Activated CD4-positive, alpha-beta T cell treated with anti-CD3 and anti-CD28 coated beads, Interleukin-2, amount 10 ng/mL, durations not matched to agents 24 days and 14 days (primary cell): ENCODE measurements around the gene GRID2. TPM values are rescaled to one million over a fixed set of nuclear protein-coding genes. Genes with fewer than 3 reads are reported as not detected.

ENCODE experiments used
- DNase-seq: peaks from one replicate; pipeline ENCODE4 v3.0.0; 2022
- H3K27ac Mint-ChIP-seq: one replicate; pipeline ENCODE4 v1.8.0; 2022; ENCODE audit warnings: mild to moderate bottlenecking, mixed read lengths
- H3K27me3 Mint-ChIP-seq: one replicate; pipeline ENCODE4 v1.8.0; 2022; ENCODE audit warnings: mixed read lengths
- H3K36me3 Mint-ChIP-seq: one replicate; pipeline ENCODE4 v1.8.0; 2022; ENCODE audit warnings: low read depth, mild to moderate bottlenecking, mixed read lengths
- H3K4me1 Mint-ChIP-seq: one replicate; pipeline ENCODE4 v1.8.0; 2021; ENCODE audit warnings: mixed read lengths
- H3K4me3 Mint-ChIP-seq: one replicate; pipeline ENCODE4 v1.8.0; 2022; ENCODE audit warnings: mild to moderate bottlenecking, moderate library complexity, mixed read lengths
- H3K9me3 Mint-ChIP-seq: one replicate; pipeline ENCODE4 v1.8.0; 2021; ENCODE audit warnings: mixed read lengths
- intact Hi-C: fragments of 100-400 bp; cut with micrococcal nuclease; formaldehyde crosslinking; loops from one replicate; pipeline ENCODE4 v1.15.1; 2023
- total RNA-seq: library from RNA; stranded (reverse); gene quantifications from 2 replicates; pipeline ENCODE4 v1.2.3, GENCODE V29; 2022

GRID2 gene
- total RNA-seq, 1 donor from 2014 or later: not detected

DNA sequence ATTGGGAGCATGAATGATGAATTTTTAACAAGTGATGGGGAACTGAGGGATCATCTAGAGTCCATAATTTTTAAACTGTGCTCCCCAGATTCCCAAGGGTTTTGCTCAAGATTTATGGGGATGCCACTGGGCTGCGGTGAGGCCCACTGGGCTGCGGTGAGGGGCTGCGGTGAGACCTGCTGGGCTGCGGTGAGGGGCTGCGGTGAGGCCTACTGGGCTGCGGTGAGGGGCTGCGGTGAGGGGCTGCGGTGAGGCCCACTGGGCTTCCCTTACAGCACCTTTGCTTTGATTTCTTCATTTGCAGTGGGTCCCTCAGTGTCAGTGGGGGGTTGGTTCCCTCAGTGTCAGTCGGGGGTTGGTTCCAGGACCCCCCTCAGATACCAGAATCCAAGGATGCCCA lies 1477.4 kb downstream of the GRID2 start:
- intact Hi-C loops: no loop called here
- H3K4me3 Mint-ChIP-seq: no peak overlapping the region
- no peak overlapping the region for H3K27ac Mint-ChIP-seq
- no peaks in the 10 kb centered on the region for H3K27me3 Mint-ChIP-seq
- H3K9me3 Mint-ChIP-seq: no peaks in the 10 kb centered on the region
- DNase-seq: no peak
- H3K4me1 Mint-ChIP-seq: no peaks in the 10 kb centered on the region
- no peaks in the 10 kb centered on the region for H3K36me3 Mint-ChIP-seq

DNA sequence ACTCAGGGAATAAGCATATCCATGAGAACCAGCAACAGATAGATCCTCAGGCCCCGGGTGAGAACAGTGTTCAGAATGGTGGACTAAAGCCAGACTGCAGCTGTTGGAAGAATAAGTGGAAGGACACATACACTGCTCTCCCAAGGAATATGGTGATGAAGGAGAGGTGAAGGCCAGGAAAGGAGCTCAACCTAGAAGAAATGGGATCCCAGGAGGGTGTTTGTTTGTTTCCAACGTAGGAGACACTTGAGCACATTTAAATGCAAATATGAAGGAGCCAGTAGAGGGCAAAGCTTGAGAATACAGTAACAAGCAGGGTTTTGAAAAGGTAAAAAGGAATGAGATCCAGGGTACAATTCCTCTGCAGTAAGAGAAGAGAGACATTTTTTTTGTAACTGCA lies 1482.4 kb downstream of the GRID2 start:
- no peaks in the 10 kb centered on the region for H3K4me1 Mint-ChIP-seq
- no peaks in the 10 kb centered on the region for H3K36me3 Mint-ChIP-seq
- DNase-seq: no peak
- no peak overlapping the region for H3K4me3 Mint-ChIP-seq
- no peak overlapping the region for H3K27ac Mint-ChIP-seq
- intact Hi-C loops: no loop called here
- H3K27me3 Mint-ChIP-seq: no peaks in the 10 kb centered on the region
- H3K9me3 Mint-ChIP-seq: no peaks in the 10 kb centered on the region

DNA sequence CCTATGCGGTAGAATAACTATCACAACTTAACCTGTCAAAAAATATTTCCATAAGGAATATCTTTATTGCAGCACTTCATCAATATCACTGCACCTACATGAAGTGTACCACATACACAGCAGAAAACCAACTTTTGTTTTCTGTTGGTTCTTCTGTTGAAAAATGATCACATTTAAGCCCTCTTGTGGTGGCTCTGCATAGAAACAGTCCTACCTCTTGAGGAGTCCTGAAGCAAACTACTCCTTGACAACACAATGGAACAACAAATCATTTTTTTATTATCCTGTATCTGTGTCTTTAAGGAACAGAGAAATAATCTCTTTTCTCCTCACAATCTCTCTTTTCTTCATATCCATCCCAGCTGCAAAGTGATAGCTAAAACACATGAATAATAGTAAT lies 1484.9 kb downstream of the GRID2 start:
- H3K27me3 Mint-ChIP-seq: no peaks in the 10 kb centered on the region
- no peaks in the 10 kb centered on the region for H3K9me3 Mint-ChIP-seq
- H3K36me3 Mint-ChIP-seq: no peaks in the 10 kb centered on the region
- no peaks in the 10 kb centered on the region for H3K4me1 Mint-ChIP-seq
- intact Hi-C loops: no loop called here
- H3K27ac Mint-ChIP-seq: no peak overlapping the region
- H3K4me3 Mint-ChIP-seq: no peak overlapping the region
- no peak for DNase-seq

DNA sequence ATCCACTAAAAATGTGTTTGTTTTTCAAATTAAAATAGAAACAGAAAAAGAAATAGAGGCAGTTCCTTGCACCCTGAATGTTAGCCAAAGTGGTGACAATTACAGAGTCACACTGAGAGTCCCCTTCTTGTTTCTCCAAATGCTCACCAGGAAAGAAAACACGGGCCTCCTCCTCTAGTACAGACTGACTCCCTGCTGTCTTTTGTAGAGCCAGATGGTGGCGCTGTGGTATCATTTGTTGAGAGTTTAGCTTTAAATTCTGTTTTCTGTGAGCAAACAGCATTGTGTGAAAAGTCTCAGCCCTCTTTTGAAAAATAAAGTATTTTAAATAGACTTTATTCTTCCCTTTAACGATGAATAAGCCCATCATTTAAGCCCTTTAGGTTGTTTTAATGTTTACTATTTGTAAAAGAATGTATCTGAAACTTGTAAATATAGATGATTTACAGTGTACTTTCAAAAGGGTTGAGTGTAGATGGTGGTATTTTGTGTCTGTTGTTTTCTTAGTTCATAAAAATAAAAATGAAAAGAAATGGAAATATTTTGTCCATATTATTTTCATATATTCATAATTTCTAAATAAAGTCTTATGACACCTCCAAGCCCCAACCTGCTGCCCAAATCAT lies 1487.9 kb downstream of the GRID2 start:
- no peaks in the 10 kb centered on the region for H3K9me3 Mint-ChIP-seq
- no peak overlapping the region for H3K4me3 Mint-ChIP-seq

DNA sequence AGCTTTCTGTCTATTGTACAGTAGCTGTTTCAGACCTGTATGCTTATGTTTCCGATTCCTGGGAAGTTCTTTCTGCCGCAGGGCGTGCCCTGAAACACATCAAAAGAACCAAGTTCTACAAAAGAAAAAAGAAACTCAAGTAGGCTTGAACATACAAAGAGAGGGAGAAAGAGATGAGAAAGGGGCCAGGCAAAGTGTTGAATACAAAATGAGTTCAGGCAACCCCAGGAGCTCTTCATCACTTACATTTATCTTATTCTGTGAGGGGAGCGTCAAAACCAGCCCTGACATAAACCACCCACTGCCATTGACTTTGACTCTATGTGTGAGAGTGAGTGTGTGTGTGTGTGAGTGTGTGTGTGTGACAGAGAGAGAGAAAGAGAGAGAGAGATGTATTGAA lies 1498.3 kb downstream of the GRID2 start:
- no peaks in the 10 kb centered on the region for H3K36me3 Mint-ChIP-seq
- intact Hi-C loops: no loop called here
- no peaks in the 10 kb centered on the region for H3K9me3 Mint-ChIP-seq
- H3K27ac Mint-ChIP-seq: no peak overlapping the region
- H3K27me3 Mint-ChIP-seq: no peaks in the 10 kb centered on the region
- DNase-seq: no peak
- no peak overlapping the region for H3K4me3 Mint-ChIP-seq
- H3K4me1 Mint-ChIP-seq: no peaks in the 10 kb centered on the region

More for the DNA sequence above, 1487.9 kb downstream of the GRID2 start:
- no peaks in the 10 kb centered on the region for H3K36me3 Mint-ChIP-seq
- no peaks in the 10 kb centered on the region for H3K27me3 Mint-ChIP-seq
- intact Hi-C loops: loop anchor here (2.0 to 10.0 kb wide), 4 partner anchors 336 to 806 kb away; no protein-coding TSS in a partner anchor
- no peak overlapping the region for H3K27ac Mint-ChIP-seq
- H3K4me1 Mint-ChIP-seq: no peaks in the 10 kb centered on the region
- peak; percentile 77 for DNase-seq

DNA sequence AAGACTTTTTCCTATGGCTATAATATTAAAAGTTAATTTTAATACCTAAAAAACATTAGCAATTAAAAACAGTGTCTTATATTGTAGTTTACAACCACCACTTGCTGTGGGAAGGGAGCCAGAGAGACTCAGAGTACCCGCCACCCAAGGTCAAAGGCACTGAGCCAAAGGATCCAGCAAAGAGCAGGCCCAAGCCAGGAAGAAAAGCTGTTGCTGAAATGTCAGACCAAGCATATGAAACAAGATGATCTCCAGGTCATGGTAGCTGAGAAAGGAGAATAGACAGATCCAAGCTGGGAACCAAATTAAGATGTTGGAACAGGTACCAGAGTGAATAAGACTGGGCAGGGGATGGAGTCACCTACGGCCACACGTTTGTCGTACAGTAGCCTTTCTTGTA lies 1506.0 kb downstream of the GRID2 start:
- no peak overlapping the region for H3K4me3 Mint-ChIP-seq
- no peak for DNase-seq

DNA sequence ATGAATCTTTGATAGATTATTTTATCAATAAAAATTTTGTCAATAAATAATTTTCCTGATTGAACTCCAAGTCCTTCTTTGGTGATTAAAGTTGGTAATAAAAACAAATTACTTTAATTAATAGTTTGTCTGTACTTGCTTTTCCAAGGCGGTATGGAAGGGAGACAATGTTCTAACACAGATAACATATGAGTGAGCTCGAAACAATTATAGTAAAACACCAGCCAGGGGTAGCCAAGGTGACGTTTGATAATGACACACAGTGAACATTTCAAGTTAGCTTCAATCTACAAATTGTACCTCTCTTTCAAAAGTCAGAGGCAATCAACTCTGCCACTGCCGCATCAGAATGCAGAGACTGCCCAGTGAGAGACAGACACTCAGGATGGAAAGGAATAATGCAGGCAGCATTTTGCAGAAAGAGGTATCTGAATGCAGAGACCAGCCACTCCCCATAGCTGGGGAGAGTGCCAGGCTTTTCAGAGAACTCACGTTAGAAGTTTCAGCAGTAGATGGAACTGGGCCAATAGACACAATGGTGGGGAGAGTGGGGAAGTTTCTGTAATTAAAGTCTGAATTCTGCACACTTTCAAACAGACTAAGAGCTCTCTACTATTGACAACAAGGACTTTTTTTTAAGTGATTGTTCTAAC lies 1506.7 kb downstream of the GRID2 start:
- no peaks in the 10 kb centered on the region for H3K9me3 Mint-ChIP-seq
- no peaks in the 10 kb centered on the region for H3K27me3 Mint-ChIP-seq
- no peaks in the 10 kb centered on the region for H3K4me1 Mint-ChIP-seq
- no peak for DNase-seq
- intact Hi-C loops: no loop called here
- H3K4me3 Mint-ChIP-seq: no peak overlapping the region
- no peak overlapping the region for H3K27ac Mint-ChIP-seq
- H3K36me3 Mint-ChIP-seq: no peaks in the 10 kb centered on the region

More for the DNA sequence above, 1506.0 kb downstream of the GRID2 start:
- intact Hi-C loops: no loop called here
- no peaks in the 10 kb centered on the region for H3K36me3 Mint-ChIP-seq
- H3K9me3 Mint-ChIP-seq: no peaks in the 10 kb centered on the region
- no peaks in the 10 kb centered on the region for H3K27me3 Mint-ChIP-seq
- H3K4me1 Mint-ChIP-seq: no peaks in the 10 kb centered on the region
- no peak overlapping the region for H3K27ac Mint-ChIP-seq

DNA sequence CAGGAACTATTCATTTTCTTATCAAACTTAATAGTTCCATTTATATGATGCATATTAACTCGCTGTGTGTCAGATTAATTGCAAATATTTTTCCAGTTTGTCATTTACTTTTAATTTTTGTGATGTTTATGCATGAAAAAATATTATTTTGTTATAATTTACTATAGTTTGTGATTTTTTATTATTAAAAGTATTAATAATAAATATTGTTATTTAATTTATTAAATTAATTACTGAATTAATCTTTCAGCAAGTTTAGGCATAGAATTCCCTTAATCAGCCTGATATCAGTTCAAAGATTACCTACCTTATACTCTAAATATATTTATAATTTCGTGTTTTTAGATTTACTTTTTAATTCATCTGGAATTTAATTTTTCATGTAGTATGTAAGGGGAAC lies 1509.3 kb downstream of the GRID2 start:
- Mint-ChIP-seq H3K27me3 (no peaks in the 10 kb centered on the region), H3K9me3 (no peaks in the 10 kb centered on the region), H3K27ac (no peak overlapping the region), H3K36me3 (no peaks in the 10 kb centered on the region), H3K4me3 (no peak overlapping the region), H3K4me1 (no peaks in the 10 kb centered on the region)
- no peak for DNase-seq
- intact Hi-C loops: no loop called here

DNA sequence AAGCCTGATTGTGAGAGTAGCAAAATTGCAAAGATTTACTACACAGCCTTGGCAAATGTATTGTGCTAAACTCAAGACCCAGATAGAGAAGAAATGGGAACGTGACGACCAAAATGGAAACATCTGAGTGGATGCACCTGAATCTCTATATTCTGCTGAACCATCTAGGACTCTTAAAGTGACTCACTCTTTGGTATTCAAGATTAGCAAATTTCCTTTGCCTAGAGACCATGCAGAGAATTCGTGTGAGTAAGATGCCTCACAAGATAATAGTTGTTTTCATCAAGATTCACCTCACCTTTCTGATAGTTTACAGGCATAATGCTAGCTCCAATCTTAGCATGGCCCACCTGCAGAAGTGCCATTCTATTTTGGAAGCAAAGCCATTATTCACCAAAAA lies 1510.4 kb downstream of the GRID2 start:
- intact Hi-C loops: no loop called here
- H3K4me1 Mint-ChIP-seq: no peaks in the 10 kb centered on the region
- H3K27ac Mint-ChIP-seq: no peak overlapping the region
- no peak overlapping the region for H3K4me3 Mint-ChIP-seq
- no peak for DNase-seq
- no peaks in the 10 kb centered on the region for H3K9me3 Mint-ChIP-seq
- H3K36me3 Mint-ChIP-seq: no peaks in the 10 kb centered on the region
- no peaks in the 10 kb centered on the region for H3K27me3 Mint-ChIP-seq

DNA sequence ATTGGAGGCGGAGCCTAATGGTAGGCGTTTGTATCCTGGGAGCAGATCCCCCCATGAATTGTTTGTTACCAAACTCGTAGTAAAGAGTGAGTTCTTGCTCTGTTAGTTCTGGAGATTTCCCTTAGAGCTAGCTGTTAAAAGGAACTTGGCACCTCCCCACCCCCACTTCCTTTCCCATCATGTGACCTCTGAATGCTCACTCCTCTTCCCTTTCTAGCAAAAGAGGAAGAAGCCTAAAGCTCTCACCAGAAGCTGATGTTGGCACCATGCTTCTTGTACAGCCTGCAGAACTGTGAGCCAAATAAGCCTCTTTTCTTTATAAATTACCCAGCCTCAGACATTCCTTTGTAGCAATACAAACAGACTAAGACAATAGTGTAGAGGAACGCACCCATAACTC lies 1511.0 kb downstream of the GRID2 start:
- no peaks in the 10 kb centered on the region for H3K36me3 Mint-ChIP-seq
- intact Hi-C loops: no loop called here
- H3K4me1 Mint-ChIP-seq: no peaks in the 10 kb centered on the region
- no peaks in the 10 kb centered on the region for H3K27me3 Mint-ChIP-seq
- H3K4me3 Mint-ChIP-seq: no peak overlapping the region
- H3K27ac Mint-ChIP-seq: no peak overlapping the region
- H3K9me3 Mint-ChIP-seq: no peaks in the 10 kb centered on the region
- DNase-seq: no peak
